ENCODE results near the gene SMARCB1. TPM values are rescaled to one million over a fixed set of nuclear protein-coding genes. Genes with fewer than 3 reads are reported as not detected.

The SMARCB1 gene
- total and polyA plus RNA-seq, 2 experiments from 2014 or later = 114 to 132 TPM

DNA sequence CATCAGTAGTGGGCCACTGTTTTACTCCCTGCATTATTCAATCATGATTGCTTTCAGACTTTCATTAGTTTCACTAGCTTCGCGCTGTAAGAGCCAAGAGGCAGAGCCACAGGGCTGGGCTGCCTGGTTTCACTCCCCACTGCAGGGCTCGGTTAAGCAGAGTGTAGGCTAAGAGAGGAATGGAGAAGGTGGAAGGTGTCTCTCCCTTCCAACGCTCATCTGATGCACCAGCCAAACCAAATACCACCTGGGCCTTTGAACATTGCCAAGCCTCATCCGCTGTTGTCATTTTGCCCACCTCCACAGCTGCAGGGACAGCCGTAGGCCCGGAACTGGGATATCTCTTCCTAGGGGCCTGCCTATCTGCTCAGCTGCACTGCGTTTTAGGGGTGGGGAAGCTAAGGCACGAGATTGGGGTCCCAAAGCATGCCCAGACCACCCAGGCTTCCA, 480 bp upstream of the SMARCB1 start:
- H3K36me3 Mint-ChIP-seq (ENCODE audit: low read depth) = peaks cover 6% of the 10 kb centered on the region; the same call in 2 of the 3 replicates
- peak; percentile 11 for ATAC-seq

More for the DNA sequence above, 480 bp upstream of the SMARCB1 start:
- Histone ChIP-seq H3F3A (replicated peaks; ENCODE audit: low read depth) (0 out of 2 replicates have a peak, but pooled peaks cover 13% of the 10 kb centered on the region), H3K36me3 (ENCODE audit: insufficient read depth) (no peaks in the 10 kb centered on the region), H3K79me2 (replicated peaks; ENCODE audit: insufficient read depth) (peaks cover 39% of the 10 kb centered on the region), H3K9me2 (ENCODE audit: insufficient read depth) (no peaks in the 10 kb centered on the region), H2AFZ (peak overlapping the region; percentile 99), H3K4me2 (peak overlapping the region; percentile 97), H4K20me1 (replicated peaks; ENCODE audit: insufficient read depth) (peaks cover 23% of the 10 kb centered on the region), H3K4me3 (peak overlapping the region; percentile 97), H3K27me3 (ENCODE audit: insufficient read depth) (no peaks in the 10 kb centered on the region), H3K4me1 (ENCODE audit: insufficient read depth) (peaks cover 27% of the 10 kb centered on the region), H3K27ac (ENCODE audit: low read depth) (peak overlapping the region; percentile 99)
- peak overlapping the region; percentile 97 for H3K27ac Mint-ChIP-seq
- no peak for TF ChIP-seq STAT1 (IDR thresholded peaks at IDR 0.05; ENCODE audit: unreplicated experiment)
- TF ChIP-seq NANOG (IDR thresholded peaks at IDR 0.05; ENCODE audit: borderline replicate concordance) = no peak
- TF ChIP-seq ZNF331 (CRISPR knock-in tag; IDR thresholded peaks at IDR 0.05; ENCODE audit: low read depth) = no peak
- TF ChIP-seq, protein P1, sequence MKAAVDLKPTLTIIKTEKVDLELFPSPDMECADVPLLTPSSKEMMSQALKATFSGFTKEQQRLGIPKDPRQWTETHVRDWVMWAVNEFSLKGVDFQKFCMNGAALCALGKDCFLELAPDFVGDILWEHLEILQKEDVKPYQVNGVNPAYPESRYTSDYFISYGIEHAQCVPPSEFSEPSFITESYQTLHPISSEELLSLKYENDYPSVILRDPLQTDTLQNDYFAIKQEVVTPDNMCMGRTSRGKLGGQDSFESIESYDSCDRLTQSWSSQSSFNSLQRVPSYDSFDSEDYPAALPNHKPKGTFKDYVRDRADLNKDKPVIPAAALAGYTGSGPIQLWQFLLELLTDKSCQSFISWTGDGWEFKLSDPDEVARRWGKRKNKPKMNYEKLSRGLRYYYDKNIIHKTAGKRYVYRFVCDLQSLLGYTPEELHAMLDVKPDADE (IDR thresholded peaks at IDR 0.05) = no peak
- TF ChIP-seq POLR2AphosphoS5 (IDR thresholded peaks at IDR 0.05; ENCODE audit: low read depth) = no peak
- no peak for TF ChIP-seq EZH2 (IDR thresholded peaks at IDR 0.05; ENCODE audit: low read depth, unreplicated experiment)
- no peak for TF ChIP-seq CREB1 (CRISPR knock-in tag; IDR thresholded peaks at IDR 0.05; ENCODE audit: low read depth)
- no peak for TF ChIP-seq EZH2phosphoT487 (IDR thresholded peaks at IDR 0.05; ENCODE audit: unreplicated experiment)
- no peak for TF ChIP-seq JUNB (IDR thresholded peaks at IDR 0.05; ENCODE audit: unreplicated experiment)
- TF ChIP-seq, protein P2, sequence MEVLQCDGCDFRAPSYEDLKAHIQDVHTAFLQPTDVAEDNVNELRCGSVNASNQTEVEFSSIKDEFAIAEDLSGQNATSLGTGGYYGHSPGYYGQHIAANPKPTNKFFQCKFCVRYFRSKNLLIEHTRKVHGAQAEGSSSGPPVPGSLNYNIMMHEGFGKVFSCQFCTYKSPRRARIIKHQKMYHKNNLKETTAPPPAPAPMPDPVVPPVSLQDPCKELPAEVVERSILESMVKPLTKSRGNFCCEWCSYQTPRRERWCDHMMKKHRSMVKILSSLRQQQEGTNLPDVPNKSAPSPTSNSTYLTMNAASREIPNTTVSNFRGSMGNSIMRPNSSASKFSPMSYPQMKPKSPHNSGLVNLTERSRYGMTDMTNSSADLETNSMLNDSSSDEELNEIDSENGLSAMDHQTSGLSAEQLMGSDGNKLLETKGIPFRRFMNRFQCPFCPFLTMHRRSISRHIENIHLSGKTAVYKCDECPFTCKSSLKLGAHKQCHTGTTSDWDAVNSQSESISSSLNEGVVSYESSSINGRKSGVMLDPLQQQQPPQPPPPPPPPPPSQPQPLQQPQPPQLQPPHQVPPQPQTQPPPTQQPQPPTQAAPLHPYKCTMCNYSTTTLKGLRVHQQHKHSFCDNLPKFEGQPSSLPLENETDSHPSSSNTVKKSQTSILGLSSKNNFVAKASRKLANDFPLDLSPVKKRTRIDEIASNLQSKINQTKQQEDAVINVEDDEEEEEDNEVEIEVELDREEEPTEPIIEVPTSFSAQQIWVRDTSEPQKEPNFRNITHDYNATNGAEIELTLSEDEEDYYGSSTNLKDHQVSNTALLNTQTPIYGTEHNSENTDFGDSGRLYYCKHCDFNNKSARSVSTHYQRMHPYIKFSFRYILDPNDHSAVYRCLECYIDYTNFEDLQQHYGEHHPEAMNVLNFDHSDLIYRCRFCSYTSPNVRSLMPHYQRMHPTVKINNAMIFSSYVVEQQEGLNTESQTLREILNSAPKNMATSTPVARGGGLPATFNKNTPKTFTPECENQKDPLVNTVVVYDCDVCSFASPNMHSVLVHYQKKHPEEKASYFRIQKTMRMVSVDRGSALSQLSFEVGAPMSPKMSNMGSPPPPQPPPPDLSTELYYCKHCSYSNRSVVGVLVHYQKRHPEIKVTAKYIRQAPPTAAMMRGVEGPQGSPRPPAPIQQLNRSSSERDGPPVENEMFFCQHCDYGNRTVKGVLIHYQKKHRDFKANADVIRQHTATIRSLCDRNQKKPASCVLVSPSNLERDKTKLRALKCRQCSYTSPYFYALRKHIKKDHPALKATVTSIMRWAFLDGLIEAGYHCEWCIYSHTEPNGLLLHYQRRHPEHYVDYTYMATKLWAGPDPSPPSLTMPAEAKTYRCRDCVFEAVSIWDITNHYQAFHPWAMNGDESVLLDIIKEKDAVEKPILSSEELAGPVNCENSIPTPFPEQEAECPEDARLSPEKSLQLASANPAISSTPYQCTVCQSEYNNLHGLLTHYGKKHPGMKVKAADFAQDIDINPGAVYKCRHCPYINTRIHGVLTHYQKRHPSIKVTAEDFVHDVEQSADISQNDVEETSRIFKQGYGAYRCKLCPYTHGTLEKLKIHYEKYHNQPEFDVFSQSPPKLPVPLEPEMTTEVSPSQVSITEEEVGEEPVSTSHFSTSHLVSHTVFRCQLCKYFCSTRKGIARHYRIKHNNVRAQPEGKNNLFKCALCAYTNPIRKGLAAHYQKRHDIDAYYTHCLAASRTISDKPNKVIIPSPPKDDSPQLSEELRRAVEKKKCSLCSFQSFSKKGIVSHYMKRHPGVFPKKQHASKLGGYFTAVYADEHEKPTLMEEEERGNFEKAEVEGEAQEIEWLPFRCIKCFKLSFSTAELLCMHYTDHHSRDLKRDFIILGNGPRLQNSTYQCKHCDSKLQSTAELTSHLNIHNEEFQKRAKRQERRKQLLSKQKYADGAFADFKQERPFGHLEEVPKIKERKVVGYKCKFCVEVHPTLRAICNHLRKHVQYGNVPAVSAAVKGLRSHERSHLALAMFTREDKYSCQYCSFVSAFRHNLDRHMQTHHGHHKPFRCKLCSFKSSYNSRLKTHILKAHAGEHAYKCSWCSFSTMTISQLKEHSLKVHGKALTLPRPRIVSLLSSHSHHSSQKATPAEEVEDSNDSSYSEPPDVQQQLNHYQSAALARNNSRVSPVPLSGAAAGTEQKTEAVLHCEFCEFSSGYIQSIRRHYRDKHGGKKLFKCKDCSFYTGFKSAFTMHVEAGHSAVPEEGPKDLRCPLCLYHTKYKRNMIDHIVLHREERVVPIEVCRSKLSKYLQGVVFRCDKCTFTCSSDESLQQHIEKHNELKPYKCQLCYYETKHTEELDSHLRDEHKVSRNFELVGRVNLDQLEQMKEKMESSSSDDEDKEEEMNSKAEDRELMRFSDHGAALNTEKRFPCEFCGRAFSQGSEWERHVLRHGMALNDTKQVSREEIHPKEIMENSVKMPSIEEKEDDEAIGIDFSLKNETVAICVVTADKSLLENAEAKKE (CRISPR knock-in tag; IDR thresholded peaks at IDR 0.05) = no peak
- TF ChIP-seq ZNF114 (CRISPR knock-in tag; IDR thresholded peaks at IDR 0.05) = no peak
- TF ChIP-seq, protein P3, sequence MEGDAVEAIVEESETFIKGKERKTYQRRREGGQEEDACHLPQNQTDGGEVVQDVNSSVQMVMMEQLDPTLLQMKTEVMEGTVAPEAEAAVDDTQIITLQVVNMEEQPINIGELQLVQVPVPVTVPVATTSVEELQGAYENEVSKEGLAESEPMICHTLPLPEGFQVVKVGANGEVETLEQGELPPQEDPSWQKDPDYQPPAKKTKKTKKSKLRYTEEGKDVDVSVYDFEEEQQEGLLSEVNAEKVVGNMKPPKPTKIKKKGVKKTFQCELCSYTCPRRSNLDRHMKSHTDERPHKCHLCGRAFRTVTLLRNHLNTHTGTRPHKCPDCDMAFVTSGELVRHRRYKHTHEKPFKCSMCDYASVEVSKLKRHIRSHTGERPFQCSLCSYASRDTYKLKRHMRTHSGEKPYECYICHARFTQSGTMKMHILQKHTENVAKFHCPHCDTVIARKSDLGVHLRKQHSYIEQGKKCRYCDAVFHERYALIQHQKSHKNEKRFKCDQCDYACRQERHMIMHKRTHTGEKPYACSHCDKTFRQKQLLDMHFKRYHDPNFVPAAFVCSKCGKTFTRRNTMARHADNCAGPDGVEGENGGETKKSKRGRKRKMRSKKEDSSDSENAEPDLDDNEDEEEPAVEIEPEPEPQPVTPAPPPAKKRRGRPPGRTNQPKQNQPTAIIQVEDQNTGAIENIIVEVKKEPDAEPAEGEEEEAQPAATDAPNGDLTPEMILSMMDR (conservative IDR thresholded peaks at IDR 0.05; ENCODE audit: low read depth in 2 of 2) = no peak
- TF ChIP-seq, protein P4, sequence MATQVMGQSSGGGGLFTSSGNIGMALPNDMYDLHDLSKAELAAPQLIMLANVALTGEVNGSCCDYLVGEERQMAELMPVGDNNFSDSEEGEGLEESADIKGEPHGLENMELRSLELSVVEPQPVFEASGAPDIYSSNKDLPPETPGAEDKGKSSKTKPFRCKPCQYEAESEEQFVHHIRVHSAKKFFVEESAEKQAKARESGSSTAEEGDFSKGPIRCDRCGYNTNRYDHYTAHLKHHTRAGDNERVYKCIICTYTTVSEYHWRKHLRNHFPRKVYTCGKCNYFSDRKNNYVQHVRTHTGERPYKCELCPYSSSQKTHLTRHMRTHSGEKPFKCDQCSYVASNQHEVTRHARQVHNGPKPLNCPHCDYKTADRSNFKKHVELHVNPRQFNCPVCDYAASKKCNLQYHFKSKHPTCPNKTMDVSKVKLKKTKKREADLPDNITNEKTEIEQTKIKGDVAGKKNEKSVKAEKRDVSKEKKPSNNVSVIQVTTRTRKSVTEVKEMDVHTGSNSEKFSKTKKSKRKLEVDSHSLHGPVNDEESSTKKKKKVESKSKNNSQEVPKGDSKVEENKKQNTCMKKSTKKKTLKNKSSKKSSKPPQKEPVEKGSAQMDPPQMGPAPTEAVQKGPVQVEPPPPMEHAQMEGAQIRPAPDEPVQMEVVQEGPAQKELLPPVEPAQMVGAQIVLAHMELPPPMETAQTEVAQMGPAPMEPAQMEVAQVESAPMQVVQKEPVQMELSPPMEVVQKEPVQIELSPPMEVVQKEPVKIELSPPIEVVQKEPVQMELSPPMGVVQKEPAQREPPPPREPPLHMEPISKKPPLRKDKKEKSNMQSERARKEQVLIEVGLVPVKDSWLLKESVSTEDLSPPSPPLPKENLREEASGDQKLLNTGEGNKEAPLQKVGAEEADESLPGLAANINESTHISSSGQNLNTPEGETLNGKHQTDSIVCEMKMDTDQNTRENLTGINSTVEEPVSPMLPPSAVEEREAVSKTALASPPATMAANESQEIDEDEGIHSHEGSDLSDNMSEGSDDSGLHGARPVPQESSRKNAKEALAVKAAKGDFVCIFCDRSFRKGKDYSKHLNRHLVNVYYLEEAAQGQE (IDR thresholded peaks at IDR 0.05; ENCODE audit: unreplicated experiment) = no peak
- peaks cover 26% of the 10 kb centered on the region for H3K4me1 Mint-ChIP-seq
- H3K9me3 Mint-ChIP-seq = no peaks in the 10 kb centered on the region
- H3K27me3 Mint-ChIP-seq (ENCODE audit: insufficient read depth, low read depth, poor library complexity) = peaks cover 8% of the 10 kb centered on the region
- peak overlapping the region; percentile 96 for H3K4me3 Mint-ChIP-seq
- no peak for DNase-seq (ENCODE audit: low spot score)

Data from GM23338 (cell line).